Measurements from ENCODE around the gene CUX1.

CUX1 gene

DNA sequence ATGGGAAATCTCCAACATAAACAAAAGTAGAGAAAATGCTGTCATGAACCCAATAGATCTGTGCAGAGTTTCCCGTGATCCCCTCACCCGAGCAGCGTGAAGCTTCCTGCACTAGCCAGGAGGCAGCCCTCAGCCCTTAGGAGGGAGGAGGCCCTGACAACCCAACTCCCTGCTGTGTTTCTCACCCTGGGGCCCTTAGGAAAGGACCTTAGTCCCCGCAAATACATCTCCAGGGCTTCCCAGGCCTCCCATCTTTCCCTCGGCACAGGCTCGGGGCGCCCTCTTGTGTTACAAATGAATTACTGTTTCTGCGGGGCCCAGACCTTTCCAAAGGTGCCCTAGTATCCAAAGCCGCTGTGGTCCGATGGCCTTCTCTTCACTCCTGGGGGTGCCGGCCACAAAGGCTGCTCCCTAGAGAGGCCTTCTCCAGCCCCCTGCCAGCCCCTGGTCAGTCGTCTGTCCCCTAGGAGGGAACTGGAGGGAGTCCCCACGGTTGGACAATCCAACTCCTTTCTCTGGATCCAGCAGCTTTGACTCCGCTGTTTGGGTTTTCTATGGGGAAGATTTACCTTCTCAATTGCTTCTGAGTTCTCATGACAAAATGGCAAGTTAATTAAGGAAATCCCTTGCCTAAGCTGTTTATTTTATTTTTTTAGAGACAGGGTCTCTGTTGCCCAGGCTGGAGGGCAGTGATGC lies 419.3 kb downstream of the CUX1 start:
- peak; percentile 46 for DNase-seq
- Histone ChIP-seq H3K4me1 (ENCODE audit: low read length) (peaks cover 6% of the 10 kb centered on the region; the same call in 1 of the 2 replicates), H2AFZ (ENCODE audit: low read length) (no peak overlapping the region), H3K4me2 (ENCODE audit: low read depth, low read length) (no peak overlapping the region), H3K36me3 (replicated peaks; ENCODE audit: insufficient read depth, low read length) (no peaks in the 10 kb centered on the region), H3F3A (ENCODE audit: insufficient read depth, low read length) (no peaks in the 10 kb centered on the region), H4K20me1 (ENCODE audit: insufficient read depth, low read length) (no peaks in the 10 kb centered on the region), H3K27me3 (replicated peaks; ENCODE audit: insufficient read depth, low read length) (no peaks in the 10 kb centered on the region), H3K27ac (ENCODE audit: low read length) (no peak overlapping the region), H3K9me2 (replicated peaks; ENCODE audit: insufficient read depth, low read length) (no peaks in the 10 kb centered on the region), H3K79me2 (ENCODE audit: low read length) (no peaks in the 10 kb centered on the region), H3K9ac (ENCODE audit: low read length) (no peak overlapping the region), H3K4me3 (ENCODE audit: low read length) (no peak overlapping the region), H3K9me3 (replicated peaks; ENCODE audit: insufficient read depth, low read length) (no peaks in the 10 kb centered on the region)
- TF ChIP-seq EZH2phosphoT487 (IDR thresholded peaks at IDR 0.05; ENCODE audit: low read length) (no peak), EZH2 (optimal IDR thresholded peaks at IDR 0.05; ENCODE audit: low read depth, low read length) (no peak), CTCF (IDR thresholded peaks at IDR 0.05; ENCODE audit: low read length) (peak; percentile 74)

GRCh38 chr7:102239206-102239820 lies 421.9 kb downstream of the CUX1 start:
- Histone ChIP-seq H3K79me2 (ENCODE audit: low read length) (no peaks in the 10 kb centered on the region), H3K4me2 (ENCODE audit: low read depth, low read length) (no peak overlapping the region)

DNA sequence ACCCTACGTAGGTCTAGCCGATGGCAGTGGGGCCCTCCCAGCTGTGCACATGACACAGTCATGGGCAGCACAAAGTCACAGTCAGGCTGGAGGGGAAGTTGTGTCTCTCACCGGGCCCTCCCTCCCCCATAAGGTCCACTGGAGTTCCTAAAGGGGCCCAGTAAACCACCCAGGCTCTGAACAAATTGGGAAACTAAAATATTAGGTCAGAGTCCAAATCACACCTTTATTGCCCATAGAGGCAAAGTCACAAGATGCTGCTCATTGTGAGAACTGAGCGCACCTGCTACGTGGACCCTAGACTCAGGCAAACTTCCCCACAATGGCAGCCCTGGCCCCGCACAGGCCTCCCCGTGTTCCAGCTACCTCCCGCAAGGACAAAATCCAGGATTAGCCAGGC lies 424.0 kb downstream of the CUX1 start:
- TF ChIP-seq EZH2 (optimal IDR thresholded peaks at IDR 0.05; ENCODE audit: low read depth, low read length) = no peak
- TF ChIP-seq EZH2phosphoT487 (IDR thresholded peaks at IDR 0.05; ENCODE audit: low read length) = no peak
- TF ChIP-seq CTCF (IDR thresholded peaks at IDR 0.05; ENCODE audit: low read length) = no peak
- no peaks in the 10 kb centered on the region for H3K36me3 ChIP-seq (replicated peaks; ENCODE audit: insufficient read depth, low read length)
- H3K9ac ChIP-seq (ENCODE audit: low read length) = no peak overlapping the region

More at GRCh38 chr7:102239206-102239820, 421.9 kb downstream of the CUX1 start:
- TF ChIP-seq EZH2 (optimal IDR thresholded peaks at IDR 0.05; ENCODE audit: low read depth, low read length) = no peak
- TF ChIP-seq EZH2phosphoT487 (IDR thresholded peaks at IDR 0.05; ENCODE audit: low read length) = no peak
- TF ChIP-seq CTCF (IDR thresholded peaks at IDR 0.05; ENCODE audit: low read length) = no peak
- no peaks in the 10 kb centered on the region for H3K36me3 ChIP-seq (replicated peaks; ENCODE audit: insufficient read depth, low read length)
- no peak overlapping the region for H3K9ac ChIP-seq (ENCODE audit: low read length)
- no peaks in the 10 kb centered on the region for H3K27me3 ChIP-seq (replicated peaks; ENCODE audit: insufficient read depth, low read length)
- no peaks in the 10 kb centered on the region for H3K9me3 ChIP-seq (replicated peaks; ENCODE audit: insufficient read depth, low read length)
- no peak overlapping the region for H2AFZ ChIP-seq (ENCODE audit: low read length)
- H3K9me2 ChIP-seq (replicated peaks; ENCODE audit: insufficient read depth, low read length) = no peaks in the 10 kb centered on the region
- peaks cover 6% of the 10 kb centered on the region; the same call in 1 of the 2 replicates for H3K4me1 ChIP-seq (ENCODE audit: low read length)
- no peak for DNase-seq
- no peaks in the 10 kb centered on the region for H3F3A ChIP-seq (ENCODE audit: insufficient read depth, low read length)
- H3K27ac ChIP-seq (ENCODE audit: low read length) = no peak overlapping the region
- H4K20me1 ChIP-seq (ENCODE audit: insufficient read depth, low read length) = no peaks in the 10 kb centered on the region
- H3K4me3 ChIP-seq (ENCODE audit: low read length) = no peak overlapping the region

More for the DNA sequence above, 424.0 kb downstream of the CUX1 start:
- H2AFZ ChIP-seq (ENCODE audit: low read length) = no peak overlapping the region
- no peaks in the 10 kb centered on the region for H4K20me1 ChIP-seq (ENCODE audit: insufficient read depth, low read length)
- DNase-seq = no peak
- H3K27ac ChIP-seq (ENCODE audit: low read length) = no peak overlapping the region
- no peaks in the 10 kb centered on the region for H3K27me3 ChIP-seq (replicated peaks; ENCODE audit: insufficient read depth, low read length)
- peaks cover 6% of the 10 kb centered on the region; the same call in 1 of the 2 replicates for H3K4me1 ChIP-seq (ENCODE audit: low read length)
- H3K9me3 ChIP-seq (replicated peaks; ENCODE audit: insufficient read depth, low read length) = no peaks in the 10 kb centered on the region
- H3K4me3 ChIP-seq (ENCODE audit: low read length) = no peak overlapping the region
- no peak overlapping the region for H3K4me2 ChIP-seq (ENCODE audit: low read depth, low read length)
- H3K79me2 ChIP-seq (ENCODE audit: low read length) = no peaks in the 10 kb centered on the region
- no peaks in the 10 kb centered on the region for H3F3A ChIP-seq (ENCODE audit: insufficient read depth, low read length)
- no peaks in the 10 kb centered on the region for H3K9me2 ChIP-seq (replicated peaks; ENCODE audit: insufficient read depth, low read length)

Data from MM.1S (cell line).